ENCODE results near the gene CYS1.

Gene CYS1

DNA sequence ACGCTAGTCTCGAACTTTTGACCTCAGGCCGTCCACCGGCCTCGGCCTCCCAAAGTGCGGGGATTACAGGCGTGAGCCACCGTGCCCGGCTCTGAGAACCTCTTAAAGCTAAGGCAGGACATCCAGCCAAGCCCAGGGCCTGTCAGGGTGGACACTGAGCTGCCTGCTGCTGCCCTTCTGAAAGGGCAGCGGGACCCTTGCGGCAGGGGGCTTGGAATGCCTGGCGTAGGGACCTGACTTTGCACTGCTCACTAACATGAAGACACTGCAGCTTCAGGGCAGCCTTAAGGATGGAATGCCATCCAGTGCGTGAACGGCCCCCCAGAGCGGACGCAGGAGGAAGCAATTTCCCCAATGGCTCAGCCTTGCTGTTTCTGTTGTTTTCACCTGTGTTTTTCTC lies 9.0 kb downstream of the CYS1 start:
- no peak for DNase-seq (ENCODE audit: low spot score)
- TF ChIP-seq, protein P1, sequence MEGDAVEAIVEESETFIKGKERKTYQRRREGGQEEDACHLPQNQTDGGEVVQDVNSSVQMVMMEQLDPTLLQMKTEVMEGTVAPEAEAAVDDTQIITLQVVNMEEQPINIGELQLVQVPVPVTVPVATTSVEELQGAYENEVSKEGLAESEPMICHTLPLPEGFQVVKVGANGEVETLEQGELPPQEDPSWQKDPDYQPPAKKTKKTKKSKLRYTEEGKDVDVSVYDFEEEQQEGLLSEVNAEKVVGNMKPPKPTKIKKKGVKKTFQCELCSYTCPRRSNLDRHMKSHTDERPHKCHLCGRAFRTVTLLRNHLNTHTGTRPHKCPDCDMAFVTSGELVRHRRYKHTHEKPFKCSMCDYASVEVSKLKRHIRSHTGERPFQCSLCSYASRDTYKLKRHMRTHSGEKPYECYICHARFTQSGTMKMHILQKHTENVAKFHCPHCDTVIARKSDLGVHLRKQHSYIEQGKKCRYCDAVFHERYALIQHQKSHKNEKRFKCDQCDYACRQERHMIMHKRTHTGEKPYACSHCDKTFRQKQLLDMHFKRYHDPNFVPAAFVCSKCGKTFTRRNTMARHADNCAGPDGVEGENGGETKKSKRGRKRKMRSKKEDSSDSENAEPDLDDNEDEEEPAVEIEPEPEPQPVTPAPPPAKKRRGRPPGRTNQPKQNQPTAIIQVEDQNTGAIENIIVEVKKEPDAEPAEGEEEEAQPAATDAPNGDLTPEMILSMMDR (IDR thresholded peaks at IDR 0.05; ENCODE audit: extremely low read depth, missing control alignments): no peak

GRCh38 chr2:10067881-10068280 lies 12.3 kb downstream of the CYS1 start:
- TF ChIP-seq, protein P1 (IDR thresholded peaks at IDR 0.05; ENCODE audit: extremely low read depth, missing control alignments): no peak
- no peak for DNase-seq (ENCODE audit: low spot score)

- DNase-seq (ENCODE audit: low spot score): no peak
- TF ChIP-seq, protein P1 (IDR thresholded peaks at IDR 0.05; ENCODE audit: extremely low read depth, missing control alignments): no peak
These were observed 12.9 kb downstream of the CYS1 start for GRCh38 chr2:10067330-10067729.

- DNase-seq (ENCODE audit: low spot score): no peak
- TF ChIP-seq, protein P1 (IDR thresholded peaks at IDR 0.05; ENCODE audit: extremely low read depth, missing control alignments): no peak
These were observed 14.5 kb downstream of the CYS1 start for GRCh38 chr2:10065773-10066055.

- no peak for DNase-seq (ENCODE audit: low spot score)
- TF ChIP-seq, protein P1 (IDR thresholded peaks at IDR 0.05; ENCODE audit: extremely low read depth, missing control alignments): no peak
These were observed 15.1 kb downstream of the CYS1 start for GRCh38 chr2:10064932-10065772.

- no peak for DNase-seq (ENCODE audit: low spot score)
- TF ChIP-seq, protein P1 (IDR thresholded peaks at IDR 0.05; ENCODE audit: extremely low read depth, missing control alignments): no peak
These were observed 16.6 kb downstream of the CYS1 start for GRCh38 chr2:10063566-10063965.

DNA sequence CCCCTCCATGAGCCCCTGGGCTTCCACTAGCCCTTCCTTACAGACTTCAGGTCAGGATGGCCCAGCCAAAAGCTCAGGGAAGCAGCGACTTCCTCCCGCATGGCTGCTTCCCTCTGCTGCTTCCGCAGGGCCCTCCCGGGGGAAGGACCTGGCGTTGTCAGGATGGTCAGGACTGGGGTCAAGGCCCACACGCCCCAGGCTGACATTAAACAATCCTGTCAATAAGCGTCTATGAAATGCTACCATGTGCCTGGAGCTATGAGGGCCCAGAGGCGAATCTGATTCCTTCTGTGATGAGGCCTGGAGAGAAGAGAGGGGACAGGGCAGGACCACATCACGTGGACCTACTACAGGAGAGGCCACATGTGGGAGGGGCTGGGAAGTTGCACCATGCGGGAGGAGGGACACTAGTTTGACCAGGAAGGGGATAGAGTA lies 17.3 kb downstream of the CYS1 start:
- TF ChIP-seq, protein P1 (IDR thresholded peaks at IDR 0.05; ENCODE audit: extremely low read depth, missing control alignments): no peak
- DNase-seq (ENCODE audit: low spot score): no peak
